ENCODE data around the gene PLA2G2F. TPM values are rescaled to one million over a fixed set of nuclear protein-coding genes. Genes with fewer than 3 reads are reported as not detected.

Gene PLA2G2F
- total and polyA plus RNA-seq, 2 experiments from 2014 or later: not detected

- no peaks in the 10 kb centered on the region for H3K79me2 ChIP-seq
- no peak for TF ChIP-seq EZH2 (IDR thresholded peaks at IDR 0.05; ENCODE audit: borderline replicate concordance)
- TF ChIP-seq, protein P1, sequence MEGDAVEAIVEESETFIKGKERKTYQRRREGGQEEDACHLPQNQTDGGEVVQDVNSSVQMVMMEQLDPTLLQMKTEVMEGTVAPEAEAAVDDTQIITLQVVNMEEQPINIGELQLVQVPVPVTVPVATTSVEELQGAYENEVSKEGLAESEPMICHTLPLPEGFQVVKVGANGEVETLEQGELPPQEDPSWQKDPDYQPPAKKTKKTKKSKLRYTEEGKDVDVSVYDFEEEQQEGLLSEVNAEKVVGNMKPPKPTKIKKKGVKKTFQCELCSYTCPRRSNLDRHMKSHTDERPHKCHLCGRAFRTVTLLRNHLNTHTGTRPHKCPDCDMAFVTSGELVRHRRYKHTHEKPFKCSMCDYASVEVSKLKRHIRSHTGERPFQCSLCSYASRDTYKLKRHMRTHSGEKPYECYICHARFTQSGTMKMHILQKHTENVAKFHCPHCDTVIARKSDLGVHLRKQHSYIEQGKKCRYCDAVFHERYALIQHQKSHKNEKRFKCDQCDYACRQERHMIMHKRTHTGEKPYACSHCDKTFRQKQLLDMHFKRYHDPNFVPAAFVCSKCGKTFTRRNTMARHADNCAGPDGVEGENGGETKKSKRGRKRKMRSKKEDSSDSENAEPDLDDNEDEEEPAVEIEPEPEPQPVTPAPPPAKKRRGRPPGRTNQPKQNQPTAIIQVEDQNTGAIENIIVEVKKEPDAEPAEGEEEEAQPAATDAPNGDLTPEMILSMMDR (IDR thresholded peaks at IDR 0.05; ENCODE audit: poor library complexity): no peak
- no peak for TF ChIP-seq EZH2phosphoT487 (IDR thresholded peaks at IDR 0.05; ENCODE audit: low read depth, severe bottlenecking, unreplicated experiment)
Observed at GRCh38 chr1:20137055-20137454, 2.1 kb upstream of the PLA2G2F start.

DNA sequence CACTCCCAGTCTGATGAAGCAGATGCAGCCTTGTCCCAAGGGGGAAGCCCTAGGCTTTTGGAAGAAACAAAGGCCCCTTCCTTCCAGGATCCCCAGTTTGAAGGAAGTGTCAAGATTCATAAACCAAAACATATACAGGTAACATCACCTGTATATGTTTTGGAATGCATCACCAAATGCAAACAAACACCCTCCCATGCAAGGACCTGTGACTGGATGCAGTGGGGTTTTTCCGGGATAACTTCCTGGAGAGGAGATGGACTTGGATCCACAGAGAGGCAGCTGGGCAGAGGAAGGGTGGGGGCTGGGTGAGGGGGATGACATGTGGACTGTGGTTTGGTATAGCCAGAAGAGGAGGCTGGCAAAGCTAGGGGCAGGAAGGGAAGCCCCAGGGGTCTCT lies 1.5 kb upstream of the PLA2G2F start:
- DNase-seq (ENCODE audit: low spot score): no peak
- WGBS (ENCODE audit: low lambda C conversion rate, missing lambda C conversion rate): 94% methylated on average over 1 of the region's 1 CpG
- H3K36me3 ChIP-seq (replicated peaks; ENCODE audit: insufficient read depth, low read depth): no peaks in the 10 kb centered on the region

More at GRCh38 chr1:20137055-20137454, 2.1 kb upstream of the PLA2G2F start:
- Histone ChIP-seq H3K4me3 (no peak overlapping the region), H3K27me3 (no peaks in the 10 kb centered on the region), H3K9me2 (replicated peaks; ENCODE audit: insufficient read depth) (no peaks in the 10 kb centered on the region), H3K36me3 (replicated peaks; ENCODE audit: insufficient read depth, low read depth) (no peaks in the 10 kb centered on the region), H3K9me3 (ENCODE audit: low read depth) (no peaks in the 10 kb centered on the region), H3K27ac (no peak overlapping the region), H2AFZ (no peak overlapping the region), H4K20me1 (ENCODE audit: insufficient read depth, poor library complexity, severe bottlenecking) (no peaks in the 10 kb centered on the region), H3K4me1 (ENCODE audit: insufficient read depth) (no peaks in the 10 kb centered on the region), H3K4me2 (no peak overlapping the region)
- DNase-seq (ENCODE audit: low spot score): no peak
- 81% methylated on average over 4 of the region's 4 CpGs for WGBS (ENCODE audit: low lambda C conversion rate, missing lambda C conversion rate)

DNA sequence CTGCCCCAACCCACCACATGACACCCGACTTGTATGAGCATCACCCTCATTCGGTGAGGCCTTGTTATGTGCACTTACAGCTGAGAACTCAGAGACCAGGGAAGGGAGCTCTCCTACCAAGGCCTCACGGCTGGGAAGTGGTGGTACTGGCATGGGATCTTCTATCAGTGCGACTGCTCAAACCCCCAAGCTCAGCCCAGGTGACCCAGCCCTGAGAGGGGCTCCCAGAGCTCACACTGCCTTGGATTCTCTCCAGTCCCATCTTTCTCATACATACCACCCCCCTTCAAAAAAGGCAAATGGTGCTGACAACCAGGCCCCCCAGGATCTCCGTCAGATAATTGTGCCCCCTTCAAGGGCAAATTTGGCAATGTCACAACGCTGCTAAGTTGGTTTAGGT lies 777 bp upstream of the PLA2G2F start:
- no peak overlapping the region for H3K4me3 ChIP-seq
- H3K4me2 ChIP-seq: no peak overlapping the region
- no peak overlapping the region for H3K27ac ChIP-seq
- no peaks in the 10 kb centered on the region for H4K20me1 ChIP-seq (ENCODE audit: insufficient read depth, poor library complexity, severe bottlenecking)
- WGBS (ENCODE audit: low lambda C conversion rate, missing lambda C conversion rate): 90% methylated on average over 6 of the region's 6 CpGs
- no peaks in the 10 kb centered on the region for H3K36me3 ChIP-seq (replicated peaks; ENCODE audit: insufficient read depth, low read depth)
- no peaks in the 10 kb centered on the region for H3K9me3 ChIP-seq (ENCODE audit: low read depth)
- no peaks in the 10 kb centered on the region for H3K27me3 ChIP-seq
- no peaks in the 10 kb centered on the region for H3K79me2 ChIP-seq
- H2AFZ ChIP-seq: no peak overlapping the region
- TF ChIP-seq EZH2 (IDR thresholded peaks at IDR 0.05; ENCODE audit: borderline replicate concordance) (no peak), EZH2phosphoT487 (IDR thresholded peaks at IDR 0.05; ENCODE audit: low read depth, severe bottlenecking, unreplicated experiment) (no peak)
- TF ChIP-seq, protein P1 (IDR thresholded peaks at IDR 0.05; ENCODE audit: poor library complexity): no peak
- no peak for DNase-seq (ENCODE audit: low spot score)
- no peaks in the 10 kb centered on the region for H3K9me2 ChIP-seq (replicated peaks; ENCODE audit: insufficient read depth)
- no peaks in the 10 kb centered on the region for H3K4me1 ChIP-seq (ENCODE audit: insufficient read depth)

More for the DNA sequence above, 1.5 kb upstream of the PLA2G2F start:
- no peaks in the 10 kb centered on the region for H3K4me1 ChIP-seq (ENCODE audit: insufficient read depth)
- H3K27ac ChIP-seq: no peak overlapping the region
- no peaks in the 10 kb centered on the region for H3K79me2 ChIP-seq
- H3K9me2 ChIP-seq (replicated peaks; ENCODE audit: insufficient read depth): no peaks in the 10 kb centered on the region
- H3K27me3 ChIP-seq: no peaks in the 10 kb centered on the region
- H3K9me3 ChIP-seq (ENCODE audit: low read depth): no peaks in the 10 kb centered on the region
- no peak overlapping the region for H2AFZ ChIP-seq
- no peak overlapping the region for H3K4me2 ChIP-seq
- H3K4me3 ChIP-seq: no peak overlapping the region
- no peaks in the 10 kb centered on the region for H4K20me1 ChIP-seq (ENCODE audit: insufficient read depth, poor library complexity, severe bottlenecking)
- TF ChIP-seq EZH2phosphoT487 (IDR thresholded peaks at IDR 0.05; ENCODE audit: low read depth, severe bottlenecking, unreplicated experiment) (no peak), EZH2 (IDR thresholded peaks at IDR 0.05; ENCODE audit: borderline replicate concordance) (no peak)
- TF ChIP-seq, protein P1 (IDR thresholded peaks at IDR 0.05; ENCODE audit: poor library complexity): no peak

Measured in hepatocyte (in vitro differentiated cells).